NT2/D1 (cell line): ENCODE measurements around the gene PRKAB1.

Experiments
- SUZ12 ChIP-seq: IDR thresholded peaks from 2 replicates; pipeline ENCODE4 v1.6.1; 2011; ENCODE audit not compliant: insufficient read length, insufficient read depth; ENCODE audit errors: extremely low read depth
- YY1 ChIP-seq: IDR thresholded peaks from 2 replicates; pipeline ENCODE4 v1.6.1; 2011; ENCODE audit not compliant: insufficient read length, insufficient read depth
- ZNF274 ChIP-seq: IDR thresholded peaks from 2 replicates; pipeline ENCODE4 v1.6.1; 2011; ENCODE audit warnings: mild to moderate bottlenecking, low read depth, low read length

DNA sequence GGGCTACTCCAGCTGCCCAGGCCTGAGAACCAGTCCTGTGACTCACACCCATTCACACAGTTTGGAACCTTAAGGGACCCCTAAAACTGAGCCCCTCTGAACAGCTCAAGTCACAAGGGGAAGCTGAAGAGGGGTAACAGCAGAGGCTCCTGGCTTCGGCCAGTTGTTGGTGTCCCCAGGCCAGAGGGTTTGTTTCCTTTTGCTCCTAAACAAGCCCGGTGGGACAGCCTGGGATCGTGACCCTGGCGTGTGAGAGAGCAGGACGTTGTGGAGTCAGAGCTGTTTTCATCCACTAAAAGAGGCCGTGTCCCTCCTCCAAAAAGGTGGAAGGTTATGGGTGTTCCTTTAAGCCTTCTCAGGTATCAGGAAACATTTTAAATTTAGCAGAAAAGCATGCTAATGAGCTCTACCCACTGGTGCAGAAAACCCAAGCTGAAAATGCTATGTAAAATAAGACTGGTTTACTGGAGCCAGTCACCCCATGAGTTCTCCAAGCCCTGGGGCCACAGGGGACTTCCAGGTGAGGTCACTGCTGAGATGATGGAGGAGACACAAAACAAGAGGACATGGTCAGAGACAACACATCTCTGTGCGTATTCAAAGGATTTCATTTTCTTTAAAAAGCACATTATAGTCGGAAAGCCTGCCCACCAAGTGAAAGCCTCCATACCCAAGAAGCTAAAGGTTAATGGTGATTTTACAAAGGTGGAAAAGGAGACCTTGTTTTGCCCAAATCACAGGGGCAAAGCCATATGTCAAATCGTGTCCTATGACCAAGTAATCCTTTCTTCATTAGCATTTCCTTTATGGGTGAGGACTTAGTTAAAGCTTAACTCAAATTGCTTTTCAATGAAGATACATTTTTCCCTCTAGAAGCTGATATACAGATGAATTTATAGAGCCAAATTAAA lies 14.1 kb downstream of the PRKAB1 start:
- TF ChIP-seq SUZ12 (no peak), ZNF274 (no peak), YY1 (no peak)
